Caki2 (cell line): ENCODE measurements around the gene AHI1. TPM values are rescaled to one million over a fixed set of nuclear protein-coding genes. Genes with fewer than 3 reads are reported as not detected.

Source experiments
- DNase-seq: peaks from one replicate; pipeline ENCODE4 v3.0.0-alpha.2; 2015; ENCODE audit warnings: low read depth
- in situ Hi-C: cut with HindIII; loops from 2 replicates; pipeline ENCODE4 v1.10.0; 2016; ENCODE audit warnings: low sequenced_read_pairs, low pct_unique_long_range_greater_than_20kb, mixed read lengths
- total RNA-seq: library from RNA; depleted of rRNA; stranded (reverse); fragments of >200 nt; shearing (Covaris generic); gene quantifications from 2 replicates; pipeline ENCODE4 v1.2.3, GENCODE V29; 2014; ENCODE audit warnings: low replicate concordance

Gene AHI1
- total RNA-seq, 1 experiment from 2014 or later = 11.7 TPM

GRCh38 chr6:135235716-135236115, 261.8 kb downstream of the AHI1 start:
- no peak for DNase-seq
- in situ Hi-C loops = no loop called here

GRCh38 chr6:135234492-135234780, 263.1 kb downstream of the AHI1 start:
- DNase-seq = no peak
- in situ Hi-C loops = no loop called here

GRCh38 chr6:135233686-135234491, 263.7 kb downstream of the AHI1 start:
- no peak for DNase-seq
- in situ Hi-C loops = no loop called here
